ENCODE results near the gene TNN. TPM values are rescaled to one million over a fixed set of nuclear protein-coding genes. Genes with fewer than 3 reads are reported as not detected.

The TNN gene
- total RNA-seq, 1 experiment from 2014 or later = 0.11 TPM

GRCh38 chr1:175145899-175146528, 78.4 kb downstream of the TNN start:
- Histone ChIP-seq H2AK5ac (ENCODE audit: insufficient read length, low read length) (no peak overlapping the region), H4K91ac (ENCODE audit: insufficient read length, low read depth, low read length) (no peak overlapping the region), H2BK120ac (ENCODE audit: low read depth, low read length, poor library complexity, severe bottlenecking) (no peak overlapping the region), H3K23me2 (ENCODE audit: insufficient read length, low read depth, low read length, poor library complexity, severe bottlenecking) (no peaks in the 10 kb centered on the region), H3K4ac (ENCODE audit: low read depth, low read length) (no peak overlapping the region), H3K9ac (ENCODE audit: extremely low read depth, insufficient read length, low read length) (no peak overlapping the region), H2BK15ac (ENCODE audit: low read depth, low read length) (no peak overlapping the region), H3K56ac (ENCODE audit: insufficient read length, low read depth, low read length) (no peak overlapping the region), H3K23ac (ENCODE audit: insufficient read length, low read depth, low read length) (no peak overlapping the region), H4K5ac (ENCODE audit: insufficient read length, low read depth, low read length) (no peak overlapping the region), H2AFZ (ENCODE audit: low read length) (no peak overlapping the region), H4K20me1 (ENCODE audit: control insufficient read depth, insufficient read depth, insufficient read length) (no peaks in the 10 kb centered on the region), H3K9me3 (ENCODE audit: control insufficient read depth, low read depth, low read length) (no peaks in the 10 kb centered on the region), H3K4me2 (ENCODE audit: insufficient read depth, insufficient read length, low read length) (no peak overlapping the region), H4K8ac (replicated peaks; ENCODE audit: insufficient read length, low read depth, low read length) (no peak overlapping the region), H2BK12ac (ENCODE audit: insufficient read length, low read depth, low read length) (no peak overlapping the region), H3T11ph (ENCODE audit: low read length) (no peak overlapping the region), H3K79me1 (ENCODE audit: insufficient read depth, low read depth, low read length, poor library complexity, severe bottlenecking) (no peaks in the 10 kb centered on the region), H3K14ac (ENCODE audit: insufficient read depth, low read length) (no peak overlapping the region), H3K79me2 (ENCODE audit: insufficient read depth, low read length) (no peaks in the 10 kb centered on the region), H3K18ac (ENCODE audit: insufficient read length, low read depth, low read length) (no peak overlapping the region), H3K27me3 (ENCODE audit: insufficient read depth, low read length) (no peaks in the 10 kb centered on the region), H3K27ac (ENCODE audit: insufficient read length, low read depth, low read length) (no peak overlapping the region), H2BK20ac (ENCODE audit: low read depth, low read length, poor library complexity, severe bottlenecking) (no peak overlapping the region), H2BK5ac (ENCODE audit: insufficient read length, low read length) (no peak overlapping the region), H3K4me1 (ENCODE audit: insufficient read depth, low read length) (no peaks in the 10 kb centered on the region)
- Mint-ChIP-seq H3K27me3 (ENCODE audit: low read depth) (peaks cover 28% of the 10 kb centered on the region), H3K36me3 (ENCODE audit: insufficient read depth in 1 of 3, low read depth in 3 of 3) (no peaks in the 10 kb centered on the region; a peak in 2 of 7 replicates), H3K9me3 (no peaks in the 10 kb centered on the region; a peak in 3 of 5 replicates), H3K27ac (peak overlapping the region in 1 of 3 experiments; percentile 83; a peak in 2 of 7 replicates), H3K4me3 (no peak overlapping the region; a peak in 1 of 5 replicates), H3K4me1 (peaks cover 23 to 31% of the 10 kb centered on the region in 2 experiments)
- DNase-seq = no peak
- TF ChIP-seq CTCF (conservative IDR thresholded peaks at IDR 0.05) = no peak
- no CpG with 5 or more reads among the region's 7 CpGs for WGBS (ENCODE audit: extremely low coverage, insufficient read length, low lambda C conversion rate)
